Brain pericyte (primary cell): ENCODE results near the gene SNAPC2.
"Not testable (repeated sequence)": the region's sequence is repeated elsewhere in the genome, so short reads cannot be mapped to it uniquely, and the experiment has no call there.

Source experiments
- DNase-seq: peaks from one replicate; pipeline ENCODE4 v3.0.0-alpha.2; 2012; ENCODE audit warnings: low read depth, low spot score

Gene SNAPC2

DNA sequence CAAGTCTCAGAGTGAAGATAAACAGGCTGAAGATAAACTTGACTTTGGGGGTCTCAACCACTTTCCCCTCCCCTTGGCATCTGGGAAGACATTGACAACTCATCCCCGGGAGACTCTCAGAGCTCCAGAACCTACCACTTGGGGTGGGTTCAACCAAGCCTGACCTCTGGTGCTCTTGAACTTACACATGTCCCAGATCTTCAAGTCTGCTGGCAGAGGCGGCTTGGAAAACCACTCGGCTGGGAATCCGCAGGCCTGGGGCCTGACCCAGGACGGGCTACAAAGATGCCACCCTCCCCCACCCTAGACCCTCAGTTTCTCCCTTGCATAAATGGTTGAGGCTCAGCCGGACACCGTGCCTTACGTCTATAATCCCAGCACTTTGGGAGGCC, 31.3 kb upstream of the SNAPC2 start:
- DNase-seq: no peak

- not testable (repeated sequence) for DNase-seq
These were observed 26.6 kb upstream of the SNAPC2 start for GRCh38 chr19:7893362-7894101.

- no peak for DNase-seq
These were observed 25.4 kb upstream of the SNAPC2 start for GRCh38 chr19:7894612-7895309.

GRCh38 chr19:7895565-7895964, 24.6 kb upstream of the SNAPC2 start:
- DNase-seq: no peak

- no peak for DNase-seq
These were observed 22.8 kb upstream of the SNAPC2 start for GRCh38 chr19:7897292-7897691.

GRCh38 chr19:7898967-7899366, 21.2 kb upstream of the SNAPC2 start:
- no peak for DNase-seq

- no peak for DNase-seq
These were observed 20.3 kb upstream of the SNAPC2 start for GRCh38 chr19:7899751-7900378.

DNA sequence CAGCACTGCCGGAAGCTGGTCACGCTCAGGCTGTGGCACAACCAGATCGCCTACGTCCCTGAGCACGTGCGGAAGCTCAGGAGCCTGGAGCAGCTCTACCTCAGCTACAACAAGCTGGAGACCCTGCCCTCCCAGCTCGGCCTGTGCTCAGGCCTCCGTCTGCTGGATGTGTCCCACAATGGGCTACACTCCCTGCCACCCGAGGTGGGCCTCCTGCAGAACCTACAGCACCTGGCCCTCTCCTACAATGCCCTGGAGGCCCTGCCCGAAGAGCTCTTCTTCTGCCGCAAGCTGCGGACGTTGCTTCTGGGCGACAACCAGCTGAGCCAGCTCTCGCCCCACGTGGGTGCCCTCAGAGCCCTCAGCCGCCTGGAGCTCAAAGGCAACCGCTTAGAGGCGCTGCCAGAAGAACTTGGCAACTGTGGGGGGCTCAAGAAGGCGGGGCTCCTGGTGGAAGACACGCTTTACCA, 19.7 kb upstream of the SNAPC2 start:
- DNase-seq: no peak

DNA sequence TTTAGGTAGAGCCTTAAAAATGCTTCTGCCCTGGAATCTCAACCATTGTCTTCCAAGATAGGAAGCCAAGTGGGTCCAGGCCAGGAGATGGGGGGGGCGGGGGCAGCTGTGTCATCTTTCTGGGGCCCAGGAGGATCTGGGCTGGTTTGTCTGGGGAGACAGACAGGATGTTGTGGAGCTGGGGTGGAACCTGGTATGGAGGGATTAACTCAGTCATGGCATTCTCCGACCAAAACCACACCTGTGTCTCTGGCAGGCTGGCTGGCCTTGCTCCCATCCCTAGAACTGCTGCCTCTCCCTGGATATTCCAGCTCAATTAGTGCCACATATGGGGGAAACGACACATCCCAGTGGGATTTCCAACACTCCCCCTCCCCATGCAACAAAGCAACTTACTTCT, 19.2 kb upstream of the SNAPC2 start:
- DNase-seq: no peak

GRCh38 chr19:7901337-7901736, 18.8 kb upstream of the SNAPC2 start:
- DNase-seq: no peak

GRCh38 chr19:7902796-7903243, 17.3 kb upstream of the SNAPC2 start:
- no peak for DNase-seq

GRCh38 chr19:7903244-7904073, 16.7 kb upstream of the SNAPC2 start, which contains the start of gene MAP2K7:
TSS of gene MAP2K7 (plus strand) at chr19:7903877. CDS start at chr19:7903945, 68 bp downstream.
- DNase-seq: peak; percentile 100

DNA sequence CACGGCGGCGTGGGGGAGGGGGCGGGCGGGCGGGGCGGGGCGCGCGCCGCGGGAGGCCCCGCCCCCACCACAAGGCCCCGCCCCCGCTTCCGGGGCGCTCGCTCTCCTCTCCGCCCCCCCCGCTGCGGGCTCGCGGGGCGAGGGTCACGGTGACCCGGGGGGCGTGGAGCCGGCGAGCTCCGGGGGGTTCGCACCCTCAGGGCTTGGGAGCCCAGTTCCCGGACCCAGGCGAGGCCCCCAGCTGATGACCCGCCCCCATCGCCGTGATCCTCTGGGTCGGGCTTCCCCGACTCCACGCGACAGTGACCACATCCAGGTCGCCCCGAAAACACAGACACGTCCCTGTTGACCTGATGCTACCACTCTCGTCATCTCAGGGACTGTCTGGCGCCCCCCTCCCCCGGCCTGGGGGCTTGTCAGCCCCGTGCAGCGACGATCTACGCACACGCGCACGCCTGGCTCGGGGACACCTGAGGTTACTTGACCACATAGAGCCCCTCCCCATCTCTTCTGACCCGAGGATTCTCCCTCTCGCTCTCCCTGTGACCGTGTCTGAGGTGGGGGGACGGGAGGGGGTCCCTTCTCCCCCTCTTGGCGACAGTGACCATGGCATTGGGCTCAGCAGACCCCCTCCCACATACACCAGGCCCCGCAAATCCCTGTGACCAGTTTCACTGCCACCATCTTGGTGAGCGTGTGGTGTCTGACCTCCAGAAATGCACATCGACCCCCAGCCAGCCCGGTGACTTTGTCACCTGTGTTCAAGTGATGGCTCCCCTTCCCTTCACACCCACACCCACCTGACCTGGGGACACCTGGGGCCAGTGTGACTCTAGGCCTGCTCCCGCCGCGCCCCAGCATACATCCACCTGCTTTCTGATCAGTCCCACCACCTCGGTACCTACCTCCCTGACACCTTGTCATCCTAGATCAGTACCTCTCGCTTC, 15.8 kb upstream of the SNAPC2 start:
- DNase-seq: no peak

DNA sequence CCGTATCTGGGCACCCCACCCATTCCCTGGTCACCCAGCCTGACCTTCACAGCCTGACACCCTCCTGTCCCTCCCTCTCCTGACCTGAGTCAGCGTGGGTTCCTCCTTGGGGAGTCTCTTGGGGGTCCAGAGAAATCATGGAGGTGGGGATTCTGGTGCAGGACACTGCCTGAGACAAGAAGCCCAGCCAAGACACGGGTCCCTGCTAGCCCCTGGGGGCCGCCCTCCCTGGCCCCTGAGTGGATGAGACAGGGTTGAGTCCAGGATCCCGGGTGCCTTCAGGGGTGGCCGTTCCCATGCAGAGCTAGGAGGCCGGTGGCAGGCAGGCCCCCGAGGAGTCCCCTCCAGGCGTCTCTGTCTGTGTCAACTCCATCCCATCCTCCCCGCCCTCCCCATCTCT, 14.9 kb upstream of the SNAPC2 start:
- DNase-seq: no peak

DNA sequence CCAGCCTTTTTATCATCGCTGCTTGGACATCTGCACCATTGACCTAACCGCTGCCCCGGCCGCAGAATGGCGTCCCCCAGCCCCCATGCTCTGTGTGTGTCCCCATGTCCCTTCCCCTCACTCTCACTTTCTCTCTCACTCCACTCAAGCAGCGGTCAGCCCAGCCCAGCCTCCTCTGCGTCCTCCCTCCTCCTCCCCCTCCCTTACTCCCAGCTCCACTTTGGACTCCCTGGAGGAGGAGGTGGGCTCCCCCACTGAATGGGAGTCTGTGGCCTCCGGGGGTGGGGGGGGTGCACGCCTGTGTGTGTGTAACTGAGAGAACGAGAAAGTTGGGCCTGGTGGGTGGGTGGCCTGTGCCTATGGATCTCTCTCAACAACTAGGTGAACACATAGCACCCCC, 14.3 kb upstream of the SNAPC2 start:
- no peak for DNase-seq

DNA sequence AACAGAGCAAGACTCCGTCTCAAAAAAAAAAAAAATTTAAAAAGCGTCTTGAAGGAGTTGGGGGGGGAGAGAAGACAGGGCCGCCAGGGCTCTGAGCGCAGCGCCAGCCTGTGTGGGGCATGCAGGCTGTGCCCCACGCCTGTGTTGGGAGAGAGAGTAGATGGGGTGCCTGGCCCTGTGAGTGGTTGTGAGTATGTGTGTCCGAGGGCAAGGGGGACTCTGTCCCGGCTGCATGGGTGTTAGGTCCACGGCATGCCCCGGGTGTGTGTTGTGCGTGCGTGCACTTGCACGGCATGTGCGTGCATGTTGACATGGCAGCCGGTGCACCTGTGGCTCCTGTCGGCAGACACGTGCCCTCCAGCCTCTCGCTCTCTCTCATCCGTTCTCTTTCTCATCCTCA, 13.0 kb upstream of the SNAPC2 start:
- no peak for DNase-seq

GRCh38 chr19:7907544-7907943, 12.6 kb upstream of the SNAPC2 start:
- DNase-seq: no peak

DNA sequence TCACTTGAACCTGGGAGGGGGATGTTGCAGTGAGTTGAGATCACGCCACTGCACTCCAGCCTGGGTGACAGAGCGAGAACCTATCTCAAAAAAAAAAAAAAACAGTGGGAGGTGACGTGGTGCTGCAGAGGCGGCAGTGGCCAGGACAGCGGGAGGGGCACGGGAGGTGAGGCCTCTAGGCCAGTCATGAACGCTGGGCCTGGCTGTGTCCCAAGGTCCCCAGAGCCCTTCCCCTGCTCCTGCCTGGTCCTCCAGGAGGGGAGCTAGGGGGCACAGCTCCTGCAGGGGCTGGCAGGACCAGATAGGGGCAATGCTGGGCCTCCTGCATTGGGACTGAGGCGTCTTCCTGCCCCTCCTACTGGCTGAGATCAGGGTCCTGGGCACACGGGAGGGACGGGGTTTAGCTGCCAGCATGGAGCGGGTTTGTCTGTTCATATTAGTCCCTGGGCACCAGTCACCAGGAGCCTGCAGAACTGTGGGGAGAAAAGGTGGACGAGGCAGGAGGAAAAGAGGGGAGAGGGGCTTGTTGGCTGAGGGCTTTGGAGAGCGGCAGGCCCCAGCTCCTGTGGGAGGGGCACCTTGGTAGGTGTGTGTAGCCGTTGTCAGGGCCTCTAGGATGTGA, 11.9 kb upstream of the SNAPC2 start:
- no peak for DNase-seq

GRCh38 chr19:7908742-7909461, 11.2 kb upstream of the SNAPC2 start:
- no peak for DNase-seq
